HG02798 (cell line): ENCODE measurements around the gene VRTN.
"Not testable (repeated sequence)": the region's sequence is repeated elsewhere in the genome, so short reads cannot be mapped to it uniquely, and the experiment has no call there.

ENCODE experiments used
- ATAC-seq: cut with Tn5 transposase; IDR thresholded peaks from one replicate; pipeline ENCODE4 v1.9.1; 2021; ENCODE audit warnings: mild to moderate bottlenecking; ENCODE audit not compliant: unreplicated experiment, poor library complexity

Gene VRTN

DNA sequence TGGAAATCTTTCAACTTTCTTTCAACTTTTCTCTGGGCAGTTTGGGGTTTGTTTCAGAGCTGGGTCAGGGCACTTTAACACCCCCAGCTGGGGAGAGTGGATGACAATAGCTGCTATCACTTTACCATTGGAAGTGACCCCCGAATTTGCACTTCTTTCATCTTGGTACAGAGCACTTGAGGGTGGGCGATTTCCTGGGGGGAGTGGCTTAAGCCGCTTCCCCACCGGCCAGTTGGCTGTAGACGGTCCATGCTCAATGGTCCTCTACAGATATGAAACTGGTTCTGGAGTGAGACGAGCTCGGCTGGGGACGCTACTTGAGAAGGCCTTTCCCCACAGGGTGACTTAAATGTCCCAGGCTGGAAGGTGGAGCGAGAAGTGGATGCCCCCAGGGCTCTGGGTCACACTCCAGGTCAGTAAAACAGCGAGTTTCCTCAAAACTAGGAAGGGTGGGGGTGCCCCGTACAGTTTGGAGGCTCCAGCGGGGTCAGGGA lies at the start of gene VRTN:
VRTN (plus strand) TSS at position 231 of the 494 bp plus-strand sequence. CDS start 8,313 bp downstream, outside the sequence.
- no peak for ATAC-seq

DNA sequence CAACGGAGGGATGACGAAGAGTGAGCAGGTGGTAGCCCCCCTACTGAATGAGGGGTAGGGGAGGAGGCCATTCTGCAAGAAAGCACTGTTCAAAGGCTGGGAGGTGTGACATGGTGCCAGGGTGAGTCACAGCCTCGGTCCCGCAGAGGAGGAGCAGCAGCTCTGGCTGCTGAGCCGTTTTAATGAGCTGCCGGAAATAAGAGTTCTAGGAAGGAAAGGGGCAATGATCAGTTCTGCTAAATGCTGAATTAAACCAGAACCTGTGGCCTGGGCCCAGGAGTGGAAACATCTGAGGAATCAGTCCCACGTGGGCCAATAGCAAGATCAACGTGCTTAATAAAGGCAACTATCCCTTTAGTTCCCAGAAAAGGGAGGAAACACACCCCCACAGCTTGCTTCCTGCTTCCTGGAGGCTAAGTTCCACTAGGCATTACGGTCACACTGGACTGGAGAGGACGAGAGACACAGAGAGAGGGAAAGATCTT lies 49.2 kb upstream of the VRTN start:
- ATAC-seq, result no peak

DNA sequence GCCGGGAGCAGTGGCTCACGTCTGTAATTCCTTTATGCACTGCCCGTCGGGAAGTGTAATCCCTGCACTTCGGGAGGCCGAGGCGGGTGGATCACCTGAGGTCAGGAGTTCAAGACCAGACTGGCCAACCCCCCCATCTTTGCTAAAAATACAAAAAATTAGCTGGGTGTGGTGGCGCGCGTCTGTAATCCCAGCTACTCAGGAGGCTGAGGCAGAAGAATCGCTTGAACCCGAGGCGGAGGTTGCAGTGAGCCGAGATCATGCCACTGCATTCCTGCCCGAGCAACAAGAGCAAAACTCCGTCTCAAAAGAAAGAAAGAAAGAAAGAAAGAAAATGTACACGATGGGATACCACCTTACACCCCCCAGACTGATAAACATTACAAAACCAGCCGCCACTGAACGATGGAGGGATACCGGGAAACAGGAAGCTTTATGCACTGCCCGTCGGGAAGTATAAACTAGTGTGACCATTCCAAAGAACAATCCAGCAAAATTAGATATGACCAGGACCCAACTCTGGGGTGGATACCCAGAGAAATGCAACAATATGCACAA lies 46.6 kb upstream of the VRTN start:
- ATAC-seq, result no peak

DNA sequence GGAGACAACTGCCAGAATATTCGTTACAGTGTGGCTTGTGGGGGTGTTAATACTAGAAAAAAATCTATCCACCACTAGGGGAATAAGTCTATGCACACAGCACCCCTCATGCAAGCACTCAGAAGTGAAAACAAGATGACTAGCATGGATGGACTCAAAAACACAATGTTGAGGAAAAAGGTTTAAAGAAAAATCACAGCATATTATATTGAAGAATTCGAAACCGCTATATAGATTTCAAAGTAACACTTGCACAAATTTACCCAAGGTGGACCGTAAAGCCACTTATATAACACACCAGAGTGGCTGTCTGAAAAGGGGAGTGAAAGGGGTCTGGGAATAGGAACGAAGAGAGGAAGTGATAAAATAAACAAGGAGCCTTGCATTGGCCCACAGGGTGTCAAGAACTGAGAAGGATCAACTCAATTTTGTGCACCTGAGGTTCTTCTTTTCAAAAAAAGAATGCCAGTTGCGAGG lies 46.1 kb upstream of the VRTN start:
- no peak for ATAC-seq

DNA sequence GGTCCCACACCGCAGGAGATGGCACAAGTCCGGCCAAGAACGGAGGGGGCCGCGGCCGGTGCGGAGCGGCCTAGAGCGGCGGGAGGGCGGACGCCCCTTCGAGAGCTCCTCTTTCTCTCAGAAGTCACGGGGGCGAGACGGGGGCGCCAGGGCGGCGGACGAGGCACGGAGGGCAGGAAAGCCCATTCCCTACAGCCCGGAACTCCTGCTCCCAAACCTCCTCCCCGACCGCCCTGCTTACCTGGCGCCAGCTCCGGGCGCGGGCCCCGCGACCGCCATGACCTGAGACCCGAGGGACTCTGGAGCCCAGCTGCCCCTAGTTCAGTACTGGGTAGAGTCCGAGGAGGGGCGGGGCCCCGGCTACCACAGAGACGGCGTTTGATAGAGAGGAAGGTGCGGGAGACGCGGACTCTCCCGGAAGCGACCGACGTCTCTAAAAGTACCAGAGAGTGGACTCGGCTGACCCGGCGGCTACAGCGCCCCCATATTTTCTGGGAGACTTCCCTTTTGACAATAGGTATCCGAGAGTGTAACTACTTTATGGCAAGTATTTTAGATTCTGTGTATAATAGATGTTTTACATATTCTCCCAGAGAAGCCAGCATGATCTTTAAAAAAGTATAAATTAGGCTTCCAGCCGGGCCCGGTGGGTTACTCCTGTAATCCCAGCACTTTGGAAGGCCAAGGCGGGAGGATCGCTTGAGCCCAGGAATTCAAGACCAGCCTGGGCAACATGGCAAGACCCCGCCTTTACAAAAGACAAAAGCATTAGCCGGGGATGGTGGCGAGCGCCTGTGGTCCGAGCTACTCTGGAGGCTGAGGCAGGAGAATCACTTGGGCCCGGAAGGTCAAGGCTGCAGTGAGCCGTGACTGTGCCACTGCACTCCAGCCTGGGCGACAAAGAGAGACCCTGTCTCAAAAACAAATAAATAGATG lies 45.4 kb upstream of the VRTN start, which contains the start of gene ABCD4:
ABCD4 (minus strand) TSS at position 301 of the 936 bp plus-strand sequence; CDS start at position 279, 22 bp downstream.
- ATAC-seq, result peak; percentile 99

DNA sequence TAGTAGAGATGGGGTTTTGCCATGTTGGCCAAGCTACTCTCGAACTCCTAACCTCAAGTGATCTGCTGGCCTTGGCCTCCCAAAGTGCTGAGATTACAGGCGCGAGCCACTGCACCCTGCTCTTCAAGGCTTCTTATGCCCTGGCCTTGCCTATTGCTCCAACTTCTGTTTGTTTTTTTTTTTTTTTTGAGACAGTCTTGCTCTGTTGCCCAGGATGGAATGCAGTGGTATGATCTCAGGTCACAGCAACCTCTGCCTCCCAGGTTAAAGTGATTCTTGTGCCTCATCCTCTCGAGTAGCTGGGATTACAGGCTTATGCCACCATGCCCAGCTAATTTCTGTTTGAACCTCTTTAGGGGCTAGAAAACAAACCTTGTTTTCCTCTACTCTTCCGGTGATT lies 39.6 kb upstream of the VRTN start:
- no peak for ATAC-seq

DNA sequence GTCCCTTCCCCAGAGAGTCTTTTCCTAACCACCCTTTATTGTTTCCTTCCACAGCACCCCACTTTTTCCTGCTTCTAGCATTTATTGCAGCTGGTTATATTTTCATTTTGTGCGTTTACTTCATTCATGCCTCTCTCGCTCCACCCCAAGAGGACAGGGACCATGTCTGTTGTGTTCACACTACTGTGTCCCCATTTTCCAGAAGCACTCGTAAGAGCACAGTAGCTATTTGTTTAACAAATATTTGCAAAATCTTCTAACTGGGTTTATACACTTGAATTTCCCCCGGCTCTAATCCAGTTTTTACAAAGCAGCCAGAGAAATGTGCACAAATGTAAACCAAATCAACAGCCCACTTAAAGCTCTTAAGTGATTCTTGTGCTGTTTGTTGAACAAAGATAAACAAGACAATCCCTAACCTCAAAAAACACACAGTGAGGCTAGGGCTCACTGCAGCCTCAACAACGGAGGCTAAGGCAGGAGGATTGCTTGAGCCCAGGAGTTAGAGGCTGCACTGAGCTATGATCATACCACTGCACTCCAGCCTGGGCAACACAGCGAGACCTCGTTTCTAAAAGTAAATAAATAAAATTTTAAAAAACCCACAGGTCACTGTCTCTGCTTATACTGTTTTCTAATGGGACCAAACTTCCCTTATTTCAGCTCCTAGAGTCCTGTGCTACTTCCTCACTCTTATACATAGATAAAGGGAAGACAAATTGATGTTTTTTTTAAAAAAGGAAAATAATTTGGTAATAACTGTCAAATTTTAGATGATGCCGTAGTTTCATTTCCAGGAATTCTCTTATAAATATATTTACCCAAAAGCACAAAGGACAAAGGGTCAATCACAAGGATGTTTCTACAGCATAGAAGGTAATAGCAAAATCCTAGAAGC lies 38.9 kb upstream of the VRTN start:
- no peak for ATAC-seq

DNA sequence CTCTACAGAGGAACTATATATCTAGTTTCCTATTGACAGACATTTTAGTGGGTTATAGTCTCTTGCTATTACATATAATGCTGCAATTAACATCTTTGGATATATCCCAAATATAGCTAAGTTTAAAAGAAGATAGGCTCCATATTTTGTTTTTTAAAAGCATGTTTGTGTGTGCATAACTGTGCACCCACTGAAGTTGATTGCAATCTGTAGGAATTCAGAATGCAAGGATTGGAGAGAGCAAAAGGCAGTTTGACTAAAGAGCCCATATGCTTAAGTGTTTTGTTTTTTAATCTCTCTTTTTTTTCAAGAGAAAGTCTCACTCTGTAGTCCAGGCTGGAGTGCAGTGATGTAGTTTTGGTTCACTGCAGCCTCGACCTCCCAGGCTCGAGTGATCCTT lies 36.1 kb upstream of the VRTN start:
- no peak for ATAC-seq

DNA sequence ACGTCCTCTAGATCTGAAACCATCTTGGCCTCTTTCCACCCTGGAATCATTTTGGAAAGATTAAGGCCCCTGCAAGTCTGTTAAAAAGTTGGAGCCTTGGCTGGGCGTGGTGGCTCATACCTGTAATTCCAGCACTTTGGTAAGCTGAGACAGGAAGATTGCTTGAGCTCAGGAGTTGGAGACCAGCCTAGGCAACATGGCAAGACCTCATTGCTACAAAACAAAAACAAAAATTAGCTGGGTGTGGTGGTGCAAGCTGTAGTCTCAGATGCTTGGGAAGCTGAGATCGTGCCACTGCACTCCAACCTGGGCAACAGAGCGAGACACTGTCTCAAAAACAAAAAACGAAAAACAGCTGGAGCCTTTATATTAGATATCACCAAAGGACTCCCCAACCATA lies 34.7 kb upstream of the VRTN start:
- no peak for ATAC-seq

DNA sequence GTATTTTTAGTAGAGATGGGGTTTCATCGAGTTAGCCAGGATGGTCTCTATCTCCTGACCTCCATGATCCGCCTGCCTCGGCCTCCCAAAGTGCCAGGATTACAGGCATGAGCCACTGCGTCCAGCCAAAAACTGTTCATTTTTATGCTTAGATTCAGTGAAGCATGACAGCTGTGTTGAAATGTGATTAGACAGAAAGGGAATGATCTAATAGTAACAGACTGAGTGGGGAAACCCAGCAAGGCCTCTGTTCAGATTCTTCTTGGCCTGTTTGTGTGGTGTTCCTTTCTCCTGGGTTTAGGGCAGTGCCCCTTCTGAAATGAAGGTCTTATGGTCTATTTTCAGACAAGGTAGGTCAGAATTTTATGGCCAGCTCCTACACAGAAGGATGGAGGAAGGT lies 33.7 kb upstream of the VRTN start:
- ATAC-seq, result no peak

DNA sequence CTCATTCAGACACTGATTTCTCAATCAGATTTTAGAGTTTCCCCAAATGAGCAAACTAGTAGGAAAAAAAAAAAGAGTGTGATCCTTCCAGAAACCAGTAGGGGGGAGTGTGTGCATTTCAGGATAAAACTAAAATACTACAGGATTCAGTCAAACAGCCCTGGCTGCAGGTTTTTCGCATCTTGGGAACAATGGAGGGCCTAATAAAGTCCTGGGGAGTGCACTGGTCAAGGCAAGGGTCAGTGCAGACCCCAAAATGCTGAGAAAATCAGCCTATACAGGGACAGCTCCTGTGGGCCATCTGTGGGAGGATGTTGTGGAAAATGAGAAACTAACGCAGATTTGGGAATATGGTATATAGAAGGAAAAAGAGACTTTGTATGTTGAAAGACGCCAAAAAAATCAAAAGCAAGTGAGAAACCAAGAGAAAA lies 23.3 kb upstream of the VRTN start:
- no peak for ATAC-seq

DNA sequence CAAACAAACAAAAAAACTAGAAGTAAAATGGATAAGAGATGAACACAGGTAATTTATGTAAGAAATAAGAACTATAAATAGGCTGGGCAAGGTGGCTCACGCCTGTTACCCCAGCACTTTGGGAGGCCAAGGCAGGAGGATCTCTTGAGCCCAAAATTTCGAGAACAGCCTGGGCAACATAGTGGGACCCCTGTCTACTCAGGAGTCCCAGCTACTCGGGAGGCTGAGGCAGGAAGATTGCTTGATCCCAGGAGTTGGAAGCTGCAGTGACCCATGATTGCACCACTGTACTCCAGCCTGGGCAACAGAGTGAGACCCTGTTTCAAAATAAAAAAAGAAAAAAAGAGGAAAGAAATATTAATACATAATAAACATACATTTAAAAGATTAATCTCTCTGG lies 22.8 kb upstream of the VRTN start:
- no peak for ATAC-seq

DNA sequence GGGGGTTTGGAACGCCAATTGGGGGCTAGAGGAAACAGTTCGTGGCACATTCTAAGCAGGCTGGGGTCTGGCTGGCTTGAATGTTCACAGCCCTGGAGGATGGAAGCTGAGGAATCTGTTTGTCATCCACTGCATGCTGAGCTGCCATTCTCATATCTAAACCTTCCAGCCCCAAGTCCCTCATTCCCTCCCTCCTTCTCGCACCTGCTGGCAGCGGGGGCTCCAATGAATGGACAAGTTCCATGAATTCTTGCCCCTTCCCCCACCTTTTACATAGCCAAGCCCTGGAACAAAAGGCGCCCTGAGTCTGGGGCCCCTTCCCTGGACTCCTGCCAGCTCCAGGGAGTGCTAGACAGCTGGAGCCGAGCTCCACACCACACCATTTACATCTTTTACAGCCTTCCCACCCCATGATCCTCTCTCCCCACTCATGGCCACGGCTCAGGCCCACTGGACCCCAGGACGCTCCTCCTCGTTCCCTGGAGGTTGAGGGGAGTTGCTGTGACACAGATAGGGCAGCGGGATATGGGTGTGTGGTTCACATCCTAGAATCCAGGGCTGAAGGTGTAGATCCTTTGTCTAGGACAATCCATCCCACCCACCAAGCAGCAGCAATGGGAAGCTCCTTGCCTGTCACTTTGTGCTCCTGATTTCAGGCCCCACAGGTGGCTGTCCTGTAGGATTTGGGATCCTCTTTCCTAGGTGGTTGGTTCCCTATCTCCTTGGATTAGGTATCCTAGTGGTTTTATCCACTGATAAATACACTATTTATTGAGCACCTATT lies 21.7 kb upstream of the VRTN start:
- no peak for ATAC-seq

DNA sequence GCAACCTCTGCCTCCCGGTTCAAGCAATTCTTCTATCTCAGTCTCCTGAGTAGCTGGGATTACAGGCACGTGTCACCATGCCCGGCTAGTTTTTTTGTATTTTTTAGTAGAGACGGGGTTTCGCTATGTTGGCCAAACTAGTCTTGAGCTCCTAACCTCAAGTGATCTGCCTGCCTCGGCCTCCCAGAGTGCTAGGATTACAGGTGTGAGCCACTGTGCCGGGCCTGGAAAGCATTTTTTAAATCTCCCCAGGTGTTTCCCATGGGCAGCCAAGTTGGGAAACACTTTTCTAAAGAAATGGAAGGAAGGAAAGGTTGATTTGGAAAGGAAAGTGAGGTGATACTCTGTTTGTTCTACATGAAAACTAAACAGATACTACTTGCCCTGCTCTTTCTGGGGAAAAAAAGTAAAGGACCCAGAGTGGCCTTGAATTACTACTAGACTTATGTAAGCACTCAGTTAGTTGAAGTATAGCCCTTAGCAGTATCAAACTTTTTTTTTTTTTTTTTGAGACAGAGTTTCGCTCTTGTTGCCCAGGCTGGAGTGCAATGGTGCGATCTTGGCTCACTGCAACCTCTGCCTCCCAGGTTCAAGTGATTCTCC lies 18.2 kb upstream of the VRTN start:
- not testable (repeated sequence) for ATAC-seq

DNA sequence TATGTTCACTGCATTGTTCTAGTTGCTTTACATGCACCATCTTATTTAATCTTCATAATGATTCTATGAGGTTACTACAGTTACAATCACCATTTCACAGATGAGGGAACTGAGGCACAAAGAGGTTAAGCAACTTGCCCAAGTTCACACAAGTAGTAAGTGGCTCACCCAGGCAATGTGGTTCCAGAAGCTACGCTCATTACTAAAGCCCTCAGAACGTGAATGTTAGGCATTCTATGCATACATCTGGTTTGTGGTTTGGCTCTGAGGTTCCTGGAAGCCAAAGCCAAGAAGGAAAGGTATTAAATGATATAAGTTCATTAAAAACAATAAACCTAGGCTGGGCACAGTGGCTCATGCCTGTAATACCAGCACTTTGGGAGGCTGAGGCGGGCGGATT lies 14.4 kb upstream of the VRTN start:
- ATAC-seq, result no peak

- no peak for ATAC-seq
These were observed 1.9 kb upstream of the VRTN start for GRCh38 chr14:74346341-74346740.

- ATAC-seq, result no peak
These were observed 1.0 kb upstream of the VRTN start for GRCh38 chr14:74347097-74347794.

DNA sequence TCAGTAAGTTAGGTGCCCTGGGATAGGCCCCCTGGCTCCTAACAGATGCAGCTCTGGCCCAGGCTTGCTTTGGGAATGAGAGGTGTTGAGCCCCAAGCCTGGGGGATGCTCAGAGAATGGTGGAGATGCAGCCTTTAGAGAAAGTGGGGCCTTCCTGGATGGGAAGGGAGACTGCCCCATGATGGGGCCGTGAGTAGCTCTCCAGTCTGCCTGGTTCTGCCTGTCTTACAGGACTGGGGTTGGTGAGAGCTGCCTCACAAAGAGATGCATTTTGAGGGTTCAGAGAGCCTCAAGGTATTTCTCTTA lies 523 bp upstream of the VRTN start:
- ATAC-seq, result no peak
